Thyroid gland (tissue), 4 donors: ENCODE results near the gene TAF3. TPM values are rescaled to one million over a fixed set of nuclear protein-coding genes. Genes with fewer than 3 reads are reported as not detected.

Experiments used
- DNase-seq, 2 donors: peaks; one replicate each; pipeline ENCODE4 v3.0.0-alpha.2; 2019
- H3K27ac ChIP-seq, 3 donors: fragments of 200-600 bp; sonication (generic); 1 replicate in 2 of 3; 2 replicates in 1 of 3; pipeline ENCODE4 v1.5.1; 2016 to 2019; ENCODE audit warnings: mild to moderate bottlenecking in 1 of 3, moderate library complexity in 1 of 3
- H3K27me3 ChIP-seq: fragments of 200-600 bp; sonication (generic); one replicate; pipeline ENCODE4 v1.5.1; 2019
- H3K36me3 ChIP-seq, 2 donors: fragments of 200-600 bp; sonication (generic); one replicate each; pipeline ENCODE4 v1.5.1; 2016 to 2019
- H3K4me1 ChIP-seq, 2 donors: fragments of 200-600 bp; sonication (generic); one replicate each; pipeline ENCODE4 v1.5.1; 2017 to 2019
- H3K4me3 ChIP-seq, 3 donors: fragments of 200-600 bp; sonication (generic); replicated peaks in 1 of 3; 1 replicate in 2 of 3; 2 replicates in 1 of 3; pipeline ENCODE4 v1.5.1; 2016; ENCODE audit warnings: mild to moderate bottlenecking in 1 of 3
- H3K9me3 ChIP-seq: fragments of 200-600 bp; sonication (generic); one replicate; pipeline ENCODE4 v1.5.1; 2017
- POLR2A ChIP-seq, 2 donors: fragments of 450-650 bp; IDR thresholded peaks; one replicate each; pipeline ENCODE4 v1.6.1; 2017; ENCODE audit warnings: antibody characterized with exemption in 2 of 2, mild to moderate bottlenecking in 2 of 2, moderate library complexity in 1 of 2
- WGBS, 2 donors: methylation state at CpG; one replicate each; pipeline ENCODE4 v1.1.5; 2017; 5-methylcytosine and 5-hydroxymethylcytosine counted together
- intact Hi-C: fragments of 100-400 bp; cut with DNase I; formaldehyde crosslinking; loops from one replicate; pipeline ENCODE4 v1.15.1; 2023
- total RNA-seq, 4 donors: library from RNA; depleted of rRNA; stranded (reverse); fragments of >200 nt; gene quantifications; one replicate each; pipeline ENCODE4 v1.2.3, GENCODE V29; 2016
- TF ChIP-seq, protein P1 (sequence below), 6 experiments: fragments of 200-600 bp in 3 of 6; fragments of 450-650 bp in 3 of 6; sonication (generic) in 3 of 6; IDR thresholded peaks; one replicate each; pipeline ENCODE4 v1.5.1; 2016 to 2019; ENCODE audit warnings: antibody characterized with exemption in 6 of 6, mild to moderate bottlenecking in 2 of 6, inconsistent platforms in 1 of 6, moderate library complexity in 1 of 6

The TAF3 gene
- total RNA-seq, 4 donors from 2014 or later: 6.7 to 11.0 (median 8.6) TPM

DNA sequence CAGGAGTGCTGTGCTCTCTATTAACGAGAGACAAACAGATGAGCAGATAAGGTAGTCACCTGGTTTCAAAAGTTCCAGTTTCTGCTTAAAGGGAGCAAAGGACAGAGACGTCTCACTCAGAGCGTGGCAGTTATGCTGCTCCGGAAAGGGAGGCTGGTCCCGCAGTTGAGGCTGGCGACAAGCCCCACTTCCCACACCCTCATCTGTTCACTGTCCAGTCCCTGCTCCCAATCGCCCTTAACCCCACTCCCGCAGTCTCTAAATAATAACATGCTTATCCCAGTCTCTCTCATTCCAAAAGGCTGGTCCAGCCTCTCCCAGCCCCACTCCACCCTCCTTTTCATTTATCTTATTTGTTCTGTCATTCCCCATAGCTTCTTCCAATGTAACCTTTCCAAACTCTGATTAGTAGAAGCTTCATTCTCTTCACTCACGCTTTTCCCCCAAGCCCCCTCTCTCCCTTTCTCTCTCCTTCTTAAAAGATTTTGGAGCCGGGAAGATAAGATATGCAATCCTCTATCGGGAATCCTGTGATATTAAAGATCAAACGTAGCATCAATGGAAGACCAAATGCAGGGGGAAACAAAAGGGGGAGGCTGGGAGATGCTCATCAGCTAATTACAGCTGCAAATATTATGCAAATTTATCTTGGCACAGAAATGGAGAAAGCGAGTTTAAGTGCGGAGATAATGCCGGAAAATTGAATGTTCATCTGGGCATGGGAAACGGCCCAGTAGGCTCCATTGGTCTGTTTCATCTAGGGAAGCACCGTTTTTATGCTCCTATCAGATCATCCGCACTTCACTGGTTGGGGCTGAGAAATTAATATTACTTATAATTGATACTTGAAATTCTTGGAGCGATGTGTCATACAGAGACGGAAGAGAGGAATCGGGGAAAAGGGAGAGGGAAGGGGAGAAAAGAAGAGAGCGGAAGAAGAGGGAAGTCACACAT, 219.9 kb downstream of the TAF3 start:
- H3K36me3 ChIP-seq: no peaks in the 10 kb centered on the region
- H3K27me3 ChIP-seq: peaks cover 80% of the 10 kb centered on the region
- H3K4me1 ChIP-seq: peaks cover 15 to 39% of the 10 kb centered on the region in 2 donors
- H3K4me3 ChIP-seq: no peak overlapping the region
- DNase-seq: no peak
- no peak overlapping the region for H3K27ac ChIP-seq
- no peaks in the 10 kb centered on the region for H3K9me3 ChIP-seq
- intact Hi-C loops: no loop called here
- TF ChIP-seq, protein P1, sequence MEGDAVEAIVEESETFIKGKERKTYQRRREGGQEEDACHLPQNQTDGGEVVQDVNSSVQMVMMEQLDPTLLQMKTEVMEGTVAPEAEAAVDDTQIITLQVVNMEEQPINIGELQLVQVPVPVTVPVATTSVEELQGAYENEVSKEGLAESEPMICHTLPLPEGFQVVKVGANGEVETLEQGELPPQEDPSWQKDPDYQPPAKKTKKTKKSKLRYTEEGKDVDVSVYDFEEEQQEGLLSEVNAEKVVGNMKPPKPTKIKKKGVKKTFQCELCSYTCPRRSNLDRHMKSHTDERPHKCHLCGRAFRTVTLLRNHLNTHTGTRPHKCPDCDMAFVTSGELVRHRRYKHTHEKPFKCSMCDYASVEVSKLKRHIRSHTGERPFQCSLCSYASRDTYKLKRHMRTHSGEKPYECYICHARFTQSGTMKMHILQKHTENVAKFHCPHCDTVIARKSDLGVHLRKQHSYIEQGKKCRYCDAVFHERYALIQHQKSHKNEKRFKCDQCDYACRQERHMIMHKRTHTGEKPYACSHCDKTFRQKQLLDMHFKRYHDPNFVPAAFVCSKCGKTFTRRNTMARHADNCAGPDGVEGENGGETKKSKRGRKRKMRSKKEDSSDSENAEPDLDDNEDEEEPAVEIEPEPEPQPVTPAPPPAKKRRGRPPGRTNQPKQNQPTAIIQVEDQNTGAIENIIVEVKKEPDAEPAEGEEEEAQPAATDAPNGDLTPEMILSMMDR (IDR thresholded peaks at IDR 0.05): no peak
- no peak for TF ChIP-seq POLR2A (IDR thresholded peaks at IDR 0.05)
- 12 to 15% methylated on average over 22 of the region's 22 CpGs for WGBS, 2 donors

DNA sequence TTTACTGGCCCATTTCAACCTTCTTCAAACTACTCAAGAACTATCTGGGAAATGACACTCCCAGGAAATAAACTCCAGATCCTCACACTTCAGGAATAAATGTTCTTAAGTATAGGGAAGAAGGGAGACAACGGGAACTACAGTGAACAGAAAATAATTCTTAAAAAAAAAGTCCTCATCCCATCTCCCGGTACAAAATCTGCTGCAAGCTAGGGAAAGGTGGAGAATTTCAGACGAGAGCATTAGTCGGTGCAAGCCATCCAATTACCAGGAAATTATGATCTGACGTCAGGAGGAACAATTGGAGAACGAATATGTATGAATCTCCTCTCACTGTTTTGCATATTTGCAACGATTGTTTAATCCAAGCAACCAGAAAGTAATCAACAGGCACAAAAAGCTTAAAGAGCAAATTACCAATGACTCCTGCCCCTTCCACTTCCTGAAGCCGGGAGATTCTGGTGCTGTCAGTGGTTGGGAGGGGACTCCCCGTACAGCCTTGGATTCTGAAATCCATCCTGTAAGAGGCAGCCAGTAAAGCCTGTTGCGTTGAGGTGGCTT, 221.1 kb downstream of the TAF3 start:
- intact Hi-C loops: no loop called here
- DNase-seq: no peak
- Histone ChIP-seq H3K36me3 (no peaks in the 10 kb centered on the region), H3K4me3 (no peak overlapping the region), H3K4me1 (peaks cover 7 to 43% of the 10 kb centered on the region in 2 donors), H3K27ac (no peak overlapping the region), H3K9me3 (no peaks in the 10 kb centered on the region), H3K27me3 (peaks cover 86% of the 10 kb centered on the region)
- WGBS, 2 donors: 7 to 10% methylated on average over 10 of the region's 10 CpGs
- TF ChIP-seq POLR2A (IDR thresholded peaks at IDR 0.05): no peak
- TF ChIP-seq, protein P1 (IDR thresholded peaks at IDR 0.05): no peak

DNA sequence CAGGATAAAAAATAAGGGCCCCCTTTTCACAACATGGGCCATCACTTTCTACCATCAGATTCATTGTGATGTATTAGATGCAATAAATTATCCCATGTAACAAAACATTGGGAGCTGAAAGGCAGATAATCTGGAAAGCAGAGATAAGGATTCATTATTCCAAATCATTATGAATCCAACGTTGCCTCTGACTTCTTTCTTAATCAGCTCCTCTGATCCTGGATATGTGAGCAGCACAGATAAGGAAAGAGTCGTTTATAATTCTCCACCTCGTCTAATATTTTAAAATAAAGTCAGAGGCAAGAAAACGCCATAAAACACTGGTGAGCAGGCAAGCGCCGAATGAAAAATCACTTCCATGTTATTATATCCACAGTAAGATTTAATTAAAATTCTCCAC, 222.3 kb downstream of the TAF3 start:
- peaks cover 5 to 45% of the 10 kb centered on the region in 2 donors for H3K4me1 ChIP-seq
- H3K27me3 ChIP-seq: peaks cover 90% of the 10 kb centered on the region
- TF ChIP-seq POLR2A (IDR thresholded peaks at IDR 0.05): no peak
- TF ChIP-seq, protein P1 (IDR thresholded peaks at IDR 0.05): no peak
- WGBS, 2 donors: 15 to 19% methylated on average over 6 of the region's 6 CpGs
- no peak overlapping the region for H3K27ac ChIP-seq
- no peaks in the 10 kb centered on the region for H3K36me3 ChIP-seq
- DNase-seq: no peak
- intact Hi-C loops: no loop called here
- H3K4me3 ChIP-seq: no peak overlapping the region
- no peaks in the 10 kb centered on the region for H3K9me3 ChIP-seq

DNA sequence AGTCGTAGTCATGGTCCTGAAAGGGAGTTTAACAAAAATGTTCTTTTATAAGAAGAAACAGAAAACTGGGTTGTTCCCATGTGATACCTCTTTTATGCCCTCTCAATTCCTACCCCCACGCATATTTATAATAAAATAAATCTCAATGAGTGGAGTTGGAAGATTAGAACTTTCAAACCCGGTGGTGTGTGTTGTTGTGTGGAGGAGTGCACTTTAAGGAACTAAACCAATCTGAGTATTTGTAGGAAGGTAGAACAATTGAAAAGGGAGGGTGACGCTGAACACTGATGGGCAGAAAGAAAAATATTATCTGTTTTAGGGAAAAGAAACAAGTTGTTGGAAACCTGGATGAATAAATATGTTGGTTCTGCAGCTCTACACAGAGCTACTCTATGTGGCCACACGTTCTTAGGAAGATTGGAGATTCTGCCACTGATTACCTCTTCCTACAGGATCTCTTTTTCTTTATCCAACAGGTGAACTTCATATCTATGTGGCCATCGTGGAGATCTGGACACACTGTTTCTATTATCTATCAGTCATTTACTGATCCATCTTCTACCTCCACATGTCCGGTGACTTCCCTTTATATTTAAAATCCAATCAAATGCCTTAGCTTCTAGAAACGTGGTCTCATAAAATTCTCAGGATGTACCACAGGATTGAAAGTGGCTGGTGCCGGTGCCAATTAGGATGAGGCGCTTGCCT, 223.1 kb downstream of the TAF3 start:
- H3K4me1 ChIP-seq: peaks cover 5 to 43% of the 10 kb centered on the region in 2 donors
- 12 to 13% methylated on average over 10 of the region's 10 CpGs for WGBS, 2 donors
- intact Hi-C loops: no loop called here
- no peak overlapping the region for H3K27ac ChIP-seq
- no peaks in the 10 kb centered on the region for H3K9me3 ChIP-seq
- no peak for DNase-seq
- H3K4me3 ChIP-seq: no peak overlapping the region
- peaks cover 86% of the 10 kb centered on the region for H3K27me3 ChIP-seq
- TF ChIP-seq, protein P1 (IDR thresholded peaks at IDR 0.05): no peak
- TF ChIP-seq POLR2A (IDR thresholded peaks at IDR 0.05): no peak
- H3K36me3 ChIP-seq: no peaks in the 10 kb centered on the region
